Globus pallidus (tissue), 1 donor: ENCODE results near the gene LAMA1.
"Not testable (repeated sequence)": the region's sequence is repeated elsewhere in the genome, so short reads cannot be mapped to it uniquely, and the experiment has no call there.

Source experiments
- DNase-seq: peaks from one replicate; pipeline ENCODE4 v3.0.0-alpha.2; 2015; ENCODE audit warnings: low spot score

The LAMA1 gene

GRCh38 chr18:7117390-7118355 lies at the start of gene LAMA1:
Gene LAMA1, minus strand, starts transcription at chr18:7117797. Its CDS starts 77 bp downstream, at chr18:7117720.
- no peak for DNase-seq

- DNase-seq = no peak
Measured at GRCh38 chr18:7165846-7166393, 48.3 kb upstream of the LAMA1 start.

DNA sequence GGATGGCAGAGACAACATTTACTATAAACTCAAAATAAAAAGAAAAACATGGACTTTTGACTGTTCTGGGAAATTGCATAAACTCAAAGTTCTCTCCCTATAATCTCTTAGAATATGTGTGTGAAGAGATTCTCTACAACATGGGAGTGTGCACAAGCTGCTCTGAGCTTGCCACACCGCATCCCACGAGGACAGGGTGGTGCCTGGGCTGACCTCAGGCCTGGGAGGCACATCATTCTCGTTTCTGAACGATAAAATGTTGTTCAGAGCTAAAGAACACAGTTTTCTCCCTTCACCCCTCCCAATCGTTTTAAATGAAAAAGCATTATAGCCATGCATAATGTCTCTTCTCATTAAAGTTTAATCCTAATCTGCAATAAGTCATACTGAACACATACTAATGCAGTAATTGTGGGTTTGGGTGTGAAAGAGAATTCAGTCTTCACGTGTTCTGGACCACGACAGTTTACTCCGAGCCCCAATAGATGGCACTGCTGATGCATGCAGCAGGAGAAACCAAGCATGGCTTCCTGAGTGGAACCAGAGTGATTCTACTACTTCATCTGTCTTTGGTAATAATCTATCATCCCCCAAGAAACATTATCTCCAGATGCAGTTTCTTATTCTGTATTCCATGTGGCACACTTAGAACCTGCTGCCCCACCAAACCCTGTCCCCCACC lies 46.9 kb upstream of the LAMA1 start:
- no peak for DNase-seq

DNA sequence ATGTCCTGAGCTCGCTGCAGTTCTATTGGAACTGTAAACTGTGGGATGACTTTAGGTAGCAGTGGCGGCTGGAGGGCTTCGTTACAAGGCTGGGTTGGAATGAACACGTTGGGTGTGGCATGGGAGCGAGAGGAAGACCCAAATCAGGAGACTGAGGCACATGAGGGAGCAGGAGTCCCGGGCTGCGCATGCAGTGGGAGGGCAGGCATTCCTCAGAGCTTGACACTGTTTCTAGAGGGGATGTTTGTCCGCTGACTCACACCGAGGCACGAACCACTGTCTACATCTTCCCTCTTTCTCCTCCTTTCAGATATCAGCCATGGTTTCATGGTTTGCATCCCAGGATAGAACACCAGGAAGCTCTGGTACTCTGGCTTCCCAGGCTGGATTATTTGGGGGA lies 40.6 kb upstream of the LAMA1 start:
- no peak for DNase-seq

- DNase-seq = no peak
Measured at GRCh38 chr18:7157760-7158159, 40.2 kb upstream of the LAMA1 start.

- no peak for DNase-seq
Measured at GRCh38 chr18:7155887-7156286, 38.3 kb upstream of the LAMA1 start.

DNA sequence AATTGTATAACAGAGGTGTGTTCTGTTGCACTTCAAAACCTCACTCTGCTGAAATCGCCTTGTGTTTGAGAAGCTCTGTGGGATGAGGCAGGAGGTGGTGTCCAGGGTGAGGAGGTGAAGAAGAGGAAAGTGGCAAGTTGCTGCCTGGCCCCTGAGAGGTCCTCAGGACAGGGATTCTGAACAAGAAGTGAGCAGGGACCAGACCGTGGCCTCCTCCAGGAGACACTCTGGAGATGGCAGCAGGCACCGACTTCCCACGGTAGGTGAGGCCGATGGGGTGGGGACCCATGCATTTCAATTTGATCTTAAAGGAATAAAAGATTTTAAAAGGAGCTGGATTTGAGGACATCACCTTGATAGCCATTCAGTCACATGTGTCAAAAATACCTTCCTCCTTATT lies 37.5 kb upstream of the LAMA1 start:
- DNase-seq = no peak

DNA sequence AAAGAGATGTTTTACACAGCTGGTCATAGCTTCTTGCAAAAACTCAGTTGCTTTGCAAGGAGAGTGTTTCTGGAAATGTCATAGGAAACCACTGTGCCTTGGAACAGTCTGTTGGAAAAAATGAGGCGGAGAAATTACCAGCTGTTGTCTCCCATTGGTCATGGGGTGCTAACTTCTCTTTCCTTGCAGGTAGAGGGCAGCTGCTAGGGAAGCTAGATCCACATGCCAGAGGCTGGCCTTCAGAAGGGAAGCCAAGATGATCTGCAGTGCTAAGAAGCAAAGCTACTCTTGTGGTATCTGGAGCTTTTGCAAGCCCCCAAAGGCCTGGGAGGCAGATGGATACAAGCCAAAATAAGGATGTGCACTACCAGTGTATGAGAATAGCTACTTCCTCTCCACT lies 34.8 kb upstream of the LAMA1 start:
- no peak for DNase-seq

DNA sequence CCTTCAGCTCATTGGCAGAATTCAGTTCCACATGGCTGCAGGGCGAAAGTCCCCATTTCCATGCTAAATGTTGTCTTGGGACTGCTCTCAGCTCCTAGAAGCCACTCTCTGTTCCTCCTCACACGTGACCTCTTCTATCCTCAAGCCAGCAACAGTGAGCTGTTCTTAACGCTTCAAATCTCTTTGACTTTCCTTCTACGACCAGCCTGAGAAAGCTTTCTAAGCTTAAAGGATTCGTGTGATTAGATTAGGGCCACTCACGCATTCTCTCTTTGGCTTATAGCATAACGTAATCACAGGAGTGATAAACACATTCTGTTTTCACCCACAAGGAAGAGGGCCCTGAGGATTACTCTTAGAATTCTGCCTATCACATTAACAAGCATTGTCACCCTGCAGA lies 29.8 kb upstream of the LAMA1 start:
- no peak for DNase-seq

GRCh38 chr18:7146067-7146466 lies 28.5 kb upstream of the LAMA1 start:
- DNase-seq = no peak

DNA sequence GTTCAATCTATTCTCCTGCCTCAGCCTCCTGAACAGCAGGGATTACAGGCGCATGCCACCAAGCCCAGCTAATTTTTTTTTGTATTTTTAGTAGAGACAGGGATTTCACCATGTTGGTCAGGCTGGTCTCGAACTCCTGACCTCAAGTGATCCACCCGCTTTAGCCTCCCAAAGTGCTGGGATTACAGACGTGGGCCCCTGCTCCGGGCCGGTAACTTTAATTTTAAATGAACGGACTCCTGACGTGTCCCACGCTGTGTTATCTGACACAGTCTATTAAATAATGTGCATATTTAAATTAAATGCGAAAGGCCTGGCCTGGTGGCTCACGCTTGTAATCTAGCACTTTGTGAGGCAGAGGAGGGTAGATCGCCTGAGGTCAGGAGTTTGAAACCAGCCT lies 27.3 kb upstream of the LAMA1 start:
- DNase-seq = not testable (repeated sequence)

DNA sequence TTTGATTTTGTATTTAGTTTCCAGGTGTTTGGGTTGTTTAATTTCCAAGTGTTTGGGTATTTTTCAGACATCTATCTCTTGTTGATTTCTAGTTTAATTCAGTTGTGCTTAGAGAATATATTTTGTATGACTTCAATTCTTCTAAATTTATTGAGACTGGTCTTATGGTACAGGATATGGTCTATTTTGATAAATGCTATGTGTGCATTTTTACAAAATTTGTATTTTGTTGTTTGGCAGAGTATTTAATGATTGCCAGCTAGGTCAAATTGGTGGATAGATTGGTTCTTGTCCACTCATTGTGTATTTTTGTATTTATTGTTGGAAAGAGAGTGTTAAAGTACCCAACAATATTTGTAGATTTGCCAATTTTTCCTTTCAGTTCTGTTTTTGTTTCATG lies 23.7 kb upstream of the LAMA1 start:
- DNase-seq = no peak

DNA sequence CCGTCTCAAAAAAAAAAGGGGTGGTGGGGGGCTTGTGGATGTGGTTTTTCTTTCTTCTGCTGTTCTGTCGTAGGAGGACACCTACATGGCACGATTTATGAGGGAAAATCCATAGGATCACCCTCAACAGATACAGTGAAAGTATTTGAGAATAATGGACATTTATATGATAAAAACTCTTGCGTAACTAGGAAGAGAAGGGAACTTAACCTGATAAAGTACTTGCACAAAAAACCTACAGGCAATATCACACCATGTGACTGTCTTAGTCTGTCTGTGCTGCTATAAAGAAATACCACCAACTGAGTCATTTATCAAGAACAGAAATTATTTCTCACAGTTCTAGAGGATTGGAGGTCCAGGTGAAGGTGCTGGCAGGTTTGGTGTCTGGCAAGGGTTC lies 21.8 kb upstream of the LAMA1 start:
- DNase-seq = no peak

DNA sequence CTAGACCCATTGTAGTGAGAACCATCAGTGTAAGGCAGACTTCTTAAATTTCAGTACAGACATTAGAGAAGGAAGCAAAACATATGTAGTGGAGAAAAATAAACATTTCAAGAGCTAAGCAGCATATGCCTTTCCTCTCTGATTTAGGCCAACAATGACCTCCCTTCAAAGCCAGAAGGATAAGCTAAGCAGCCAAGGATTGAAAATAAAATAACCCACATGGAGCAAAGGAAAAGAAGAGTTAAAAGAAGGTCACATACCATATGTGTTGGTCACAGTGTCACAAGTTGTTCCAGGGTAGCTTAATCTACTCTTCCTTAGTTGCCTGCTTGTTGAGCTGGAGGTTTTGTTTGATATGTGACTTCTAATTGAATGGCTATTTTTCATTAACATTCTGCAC lies 15.6 kb upstream of the LAMA1 start:
- no peak for DNase-seq

- DNase-seq = no peak
Measured at GRCh38 chr18:7132356-7133150, 15.0 kb upstream of the LAMA1 start.

- DNase-seq = no peak
Measured at GRCh38 chr18:7122376-7122775, 4.8 kb upstream of the LAMA1 start.

DNA sequence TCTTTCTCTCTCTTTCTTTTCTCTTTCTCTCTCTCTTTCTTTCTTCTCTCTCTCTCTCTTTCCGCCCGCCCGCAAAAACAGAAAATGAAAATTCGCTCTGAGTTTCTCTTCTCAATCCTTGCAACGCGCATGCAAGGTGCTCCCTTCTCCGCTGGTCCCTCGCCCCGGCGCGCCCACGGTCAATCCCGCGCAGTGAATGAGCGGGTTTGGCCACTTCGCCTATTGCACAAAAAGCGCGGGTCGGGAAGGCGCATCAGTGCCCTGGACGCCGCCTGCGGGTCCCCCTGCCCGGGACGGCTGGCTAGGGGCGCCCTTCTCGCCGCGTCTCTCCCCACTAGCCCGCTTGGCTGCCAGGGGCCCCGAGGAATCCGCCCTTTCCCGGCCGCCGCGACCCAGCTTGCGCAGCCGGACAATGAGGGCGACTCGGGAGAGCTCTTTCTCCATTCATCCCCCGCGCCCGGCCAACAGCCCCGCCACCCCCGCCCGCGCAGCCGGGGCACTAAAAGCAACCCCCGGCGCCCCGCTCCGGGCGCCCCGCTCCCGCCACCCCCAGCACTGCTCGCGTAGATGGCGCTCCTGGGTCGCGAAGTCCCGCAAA lies 706 bp downstream of the LAMA1 start:
- no peak for DNase-seq

GRCh38 chr18:7116001-7116730 lies 1.4 kb downstream of the LAMA1 start:
- DNase-seq = no peak

DNA sequence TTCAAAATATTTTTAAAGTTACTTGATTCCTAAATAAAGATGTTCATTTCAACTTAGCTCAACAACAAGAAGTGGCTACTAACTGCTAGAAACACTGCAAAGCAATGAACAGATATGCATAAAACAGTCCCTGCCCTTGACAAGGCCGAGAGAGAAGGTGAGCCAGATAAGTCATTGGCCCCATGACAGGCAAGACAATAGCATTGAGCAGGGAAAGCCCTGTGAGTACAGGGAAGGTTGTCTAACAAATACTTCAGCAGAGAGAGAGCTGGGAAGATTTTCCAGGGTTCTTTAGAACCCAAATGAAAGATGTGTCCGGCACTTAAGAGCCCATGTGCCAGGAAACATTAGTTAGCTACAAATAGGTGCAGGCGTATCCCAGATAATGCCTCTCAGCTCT lies 4.7 kb downstream of the LAMA1 start:
- no peak for DNase-seq

- DNase-seq = no peak
Measured at GRCh38 chr18:7111134-7111533, 6.5 kb downstream of the LAMA1 start.

DNA sequence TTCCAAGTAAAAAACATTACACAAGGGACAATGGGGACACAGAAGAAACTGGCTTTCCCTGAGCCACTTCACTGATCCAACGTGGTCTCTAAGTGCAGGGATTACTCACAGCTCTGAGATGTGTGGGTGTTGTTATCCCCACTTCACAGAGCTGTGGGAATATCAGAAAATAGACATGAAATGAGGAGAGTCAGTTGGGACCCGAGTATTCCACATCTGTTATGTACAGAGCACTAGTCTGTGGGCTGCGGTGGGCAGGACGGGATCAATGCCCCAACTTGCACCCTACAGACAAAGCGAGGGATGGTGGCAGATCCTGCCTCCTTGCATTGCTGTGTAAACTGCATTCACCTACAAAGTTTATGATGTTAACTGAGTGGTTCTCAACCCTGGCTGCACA lies 11.7 kb downstream of the LAMA1 start:
- DNase-seq = no peak
